Bone marrow (tissue), 2 donors: Measurements from ENCODE around the gene PHF21A.

ENCODE experiments used
- DNase-seq, 2 donors: peaks; one replicate each; lab custom pipeline; 2025; lab: John Stamatoyannopoulos, UW

The PHF21A gene

GRCh38 chr11:46075928-46076327 lies 45.3 kb downstream of the PHF21A start:
- DNase-seq: no peak

- DNase-seq: no peak
Observed at GRCh38 chr11:46075168-46075567, 46.1 kb downstream of the PHF21A start.

DNA sequence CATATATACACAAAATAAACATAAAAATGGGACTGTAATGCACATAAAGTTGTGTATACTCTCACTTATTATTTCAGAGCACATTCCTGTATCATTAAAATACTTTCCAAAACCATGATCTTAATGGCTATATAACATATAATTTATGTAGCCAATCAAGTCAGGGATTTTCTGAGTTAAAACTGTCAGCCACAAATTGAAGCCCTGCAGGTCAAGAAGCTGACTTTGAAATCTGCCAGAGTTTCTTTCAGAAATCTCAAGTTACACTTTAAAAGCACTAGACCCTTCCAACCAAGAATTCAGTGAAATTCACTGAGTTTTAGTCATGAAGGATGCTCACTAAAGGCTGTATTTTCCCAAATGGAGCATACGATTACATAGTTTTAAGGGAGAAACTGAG lies 47.6 kb downstream of the PHF21A start:
- no peak for DNase-seq

- DNase-seq: no peak
Observed at GRCh38 chr11:46072172-46072964, 48.9 kb downstream of the PHF21A start.

- no peak for DNase-seq
Observed at GRCh38 chr11:46071091-46071490, 50.2 kb downstream of the PHF21A start.

DNA sequence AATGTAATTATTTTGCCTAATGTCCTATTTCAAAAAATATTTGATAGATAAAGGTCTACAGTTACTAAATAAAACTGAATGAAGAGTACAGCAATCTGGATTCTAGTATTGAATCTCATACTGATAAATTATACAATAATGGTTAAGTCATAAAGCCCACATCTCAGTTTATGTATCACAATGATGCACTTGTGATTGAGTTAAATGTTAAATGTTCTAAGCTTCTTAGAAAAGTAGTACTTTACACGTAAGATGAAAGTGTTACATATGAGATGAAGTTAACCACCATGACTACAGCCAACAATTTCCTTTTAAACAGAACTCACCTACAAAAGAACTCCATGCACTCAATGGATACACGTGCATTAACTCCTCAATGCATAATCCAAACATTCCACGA lies 51.7 kb downstream of the PHF21A start:
- no peak for DNase-seq

GRCh38 chr11:46066335-46066734 lies 54.9 kb downstream of the PHF21A start:
- no peak for DNase-seq

DNA sequence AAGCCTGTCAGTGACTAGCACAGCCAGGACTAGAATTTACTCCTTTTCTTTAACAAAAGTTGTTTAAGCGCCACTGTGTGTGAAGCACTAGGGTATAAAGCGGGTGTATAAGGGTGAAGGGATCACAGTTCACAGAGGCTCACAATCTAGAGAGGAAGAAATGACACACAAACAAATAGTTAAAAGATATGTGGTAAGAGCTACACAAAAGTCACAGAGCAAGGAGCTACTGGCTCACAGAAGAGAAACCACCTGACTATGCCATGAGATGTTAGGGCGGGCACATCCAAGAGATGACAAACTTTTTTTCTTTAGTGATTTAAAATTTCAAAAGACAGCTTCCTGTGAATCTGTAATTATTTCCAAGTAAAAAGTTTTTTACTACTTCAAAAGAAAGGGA lies 55.6 kb downstream of the PHF21A start:
- DNase-seq: no peak

GRCh38 chr11:46064221-46064620 lies 57.0 kb downstream of the PHF21A start:
- DNase-seq: no peak

DNA sequence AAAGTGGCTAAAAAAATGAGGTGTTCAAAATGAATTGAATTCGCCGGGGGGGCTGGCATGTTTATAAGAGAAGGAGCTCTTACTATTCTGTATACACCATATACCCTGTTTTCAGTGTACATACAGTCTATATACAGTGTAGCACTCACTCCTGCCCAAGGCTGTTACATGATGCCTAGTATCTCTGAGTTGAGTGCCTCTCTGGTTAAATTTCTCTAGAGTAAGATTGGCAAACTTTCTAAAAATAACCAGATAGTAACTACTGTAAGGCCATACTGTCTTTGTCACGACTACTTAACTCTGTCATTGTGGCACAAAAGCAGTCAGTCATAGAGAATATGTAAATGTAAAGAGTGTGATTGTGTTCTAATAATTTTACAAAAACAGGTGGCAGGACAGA lies 58.1 kb downstream of the PHF21A start:
- DNase-seq: no peak

DNA sequence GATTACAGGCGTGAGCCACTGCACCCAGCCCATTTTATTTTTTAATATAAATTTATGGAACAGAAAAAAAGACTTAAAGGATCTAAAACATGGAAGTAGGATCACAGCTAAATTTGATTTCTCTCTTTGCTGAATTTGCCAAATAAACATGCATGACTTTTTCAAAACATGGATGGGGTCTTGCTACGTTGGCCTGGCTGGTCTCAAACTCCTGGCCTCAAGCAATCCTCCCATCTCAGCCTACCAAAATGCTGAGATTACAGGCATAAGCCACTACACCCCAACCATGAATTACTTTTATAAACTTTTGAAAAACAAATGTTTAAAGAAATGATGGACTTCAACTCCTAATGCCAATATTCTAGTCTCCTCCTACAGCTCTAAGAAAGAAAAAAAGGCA lies 61.2 kb downstream of the PHF21A start:
- DNase-seq: no peak

GRCh38 chr11:46057489-46057888 lies 63.8 kb downstream of the PHF21A start:
- DNase-seq: no peak

- no peak for DNase-seq
Observed at GRCh38 chr11:46055371-46055770, 65.9 kb downstream of the PHF21A start.

GRCh38 chr11:46051102-46051501 lies 70.2 kb downstream of the PHF21A start:
- DNase-seq: no peak

DNA sequence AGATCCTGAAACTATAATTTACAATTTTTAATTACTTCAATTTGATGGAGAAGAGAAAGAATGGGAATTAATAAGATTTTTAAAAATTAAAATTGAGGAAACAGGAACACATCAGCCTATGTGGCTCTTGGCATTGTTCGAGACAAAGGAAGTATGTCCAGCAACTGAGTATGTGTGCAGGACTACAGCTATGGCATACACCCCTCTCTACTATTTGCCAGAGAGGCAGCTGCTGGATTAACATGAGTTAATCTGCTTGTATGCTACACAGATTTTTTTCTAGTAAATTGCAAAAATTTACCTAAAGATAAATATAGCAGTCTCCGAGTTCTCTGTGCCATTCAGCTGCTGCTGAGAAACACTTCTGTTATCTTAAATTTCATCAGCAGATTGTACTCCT lies 70.6 kb downstream of the PHF21A start:
- DNase-seq: no peak

GRCh38 chr11:46050003-46050461 lies 71.2 kb downstream of the PHF21A start:
- DNase-seq: no peak

DNA sequence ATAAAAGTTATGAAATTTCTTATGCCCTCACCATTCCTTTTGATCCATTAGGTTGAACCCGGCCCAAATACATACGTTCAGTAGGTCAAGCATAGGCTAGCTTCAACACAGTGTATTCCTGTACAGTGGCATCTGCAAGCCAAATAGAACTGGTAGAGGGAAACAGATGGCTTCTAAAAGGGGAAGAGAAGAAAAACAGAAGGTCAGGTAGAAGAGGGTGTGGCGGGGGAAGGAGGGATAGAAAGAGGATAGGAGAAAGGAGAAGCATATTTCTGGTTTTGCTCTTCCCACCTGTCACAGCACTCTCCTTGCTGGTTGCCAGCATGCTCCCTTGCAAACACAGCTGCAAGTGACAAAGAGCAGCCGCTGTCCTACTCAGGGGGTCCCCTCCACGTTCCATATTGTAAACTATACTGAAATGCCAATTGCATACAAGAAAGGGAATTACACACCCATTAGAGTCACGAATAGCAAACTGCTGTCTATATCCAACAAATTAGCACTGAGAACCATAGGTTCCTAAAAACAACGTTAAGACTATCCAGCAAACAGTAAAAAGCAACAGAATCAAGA lies 71.8 kb downstream of the PHF21A start:
- no peak for DNase-seq

DNA sequence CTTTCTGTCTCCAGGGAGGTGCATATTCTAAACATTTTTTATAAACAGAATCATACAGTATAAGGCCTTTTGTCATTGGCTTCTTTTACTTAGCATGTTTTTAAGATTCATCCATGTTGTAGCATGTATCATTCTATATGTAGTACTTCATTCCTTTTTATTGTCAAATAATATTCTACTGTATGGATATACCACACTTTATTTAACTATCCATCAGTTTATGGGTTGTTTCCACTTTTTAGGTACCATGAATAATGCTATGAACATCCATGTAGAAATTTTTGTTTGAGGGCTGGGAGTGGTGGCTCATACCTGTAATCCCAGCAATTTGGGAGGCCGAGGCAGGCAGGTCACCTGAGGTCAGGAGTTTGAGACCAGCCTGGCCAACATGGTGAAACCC lies 73.1 kb downstream of the PHF21A start:
- no peak for DNase-seq

GRCh38 chr11:46047520-46047919 lies 73.7 kb downstream of the PHF21A start:
- no peak for DNase-seq

- DNase-seq: no peak
Observed at GRCh38 chr11:46045811-46046210, 75.4 kb downstream of the PHF21A start.

GRCh38 chr11:46044601-46045000 lies 76.7 kb downstream of the PHF21A start:
- no peak for DNase-seq

- DNase-seq: no peak
Observed at GRCh38 chr11:46039990-46040389, 81.3 kb downstream of the PHF21A start.

DNA sequence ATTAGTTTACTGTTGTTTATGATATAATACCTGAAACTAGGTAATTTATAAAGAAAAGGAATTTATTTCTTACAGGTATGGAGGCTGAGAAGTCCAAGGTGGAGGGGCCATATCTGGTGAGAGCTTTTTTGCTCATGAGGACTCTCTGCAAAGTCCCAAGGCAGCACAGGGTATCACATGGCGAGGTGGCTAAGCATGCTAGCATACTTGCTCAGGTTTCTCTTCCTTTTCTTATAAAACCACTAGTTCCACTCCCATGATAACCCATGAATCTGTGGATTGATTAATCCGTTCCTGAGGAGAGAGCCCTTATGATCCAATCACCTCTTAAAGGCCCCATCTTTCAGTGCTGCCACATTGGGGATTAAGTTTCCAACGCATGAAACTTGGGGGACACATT lies 82.7 kb downstream of the PHF21A start:
- DNase-seq: no peak

DNA sequence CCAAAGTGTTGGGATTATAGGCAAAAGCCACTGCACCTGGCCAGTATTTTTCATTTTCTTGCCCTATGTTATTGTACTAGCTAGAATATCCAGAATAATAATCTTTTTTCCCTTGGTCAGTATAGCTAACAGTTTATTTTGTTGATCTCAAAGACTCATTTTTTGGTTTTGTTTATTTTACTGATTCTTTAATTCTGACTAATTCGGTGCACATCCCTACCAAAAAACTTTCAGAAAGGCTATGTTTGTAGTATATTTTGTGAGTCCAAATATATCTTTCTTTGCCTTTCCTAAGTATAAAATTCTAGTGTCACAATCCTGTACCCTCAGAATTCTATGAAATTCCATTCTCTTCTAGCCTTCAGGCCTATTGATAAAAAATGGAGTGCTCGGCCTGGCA lies 84.3 kb downstream of the PHF21A start:
- DNase-seq: no peak
